A549 (cell line): ENCODE data around the gene RARG. TPM values are rescaled to one million over a fixed set of nuclear protein-coding genes. Genes with fewer than 3 reads are reported as not detected.

Experiments used
- ATAC-seq, 2 experiments: fragments of 200-7000 bp in 1 of 2; fragments of >200 bp in 1 of 2; cut with Nextera tagmentation in 1 of 2; cut with Tn5 transposase in 1 of 2; 3 replicates each; pipeline versions ENCODE4 v1.8.0 to v1.9.1; 2018 to 2020; ENCODE audit warnings: mild to moderate bottlenecking in 1 of 2, moderate library complexity in 1 of 2
- CTCF ChIA-PET: fragments of 300-600 bp; sonication (Branson Sonifier 250); formaldehyde crosslinking; extraction: SDS; loops from one replicate; lab custom pipeline; 2021; ENCODE audit warnings: antibody characterized with exemption, inconsistent platforms; lab: Yijun Ruan, JAX
- POLR2A ChIA-PET: fragments of 350-600 bp; formaldehyde crosslinking; extraction: SDS; loops from one replicate; lab custom pipeline; 2021; ENCODE audit warnings: antibody characterized with exemption, inconsistent platforms; lab: Yijun Ruan, JAX
- DNase-seq, 2 experiments: peaks; one replicate each; pipeline versions ENCODE4 v3.0.0 to v3.0.0-alpha.2; 2011 to 2016; ENCODE audit warnings: low read depth in 1 of 2, low spot score in 1 of 2
- FAIRE-seq: peaks from 2 replicates; lab custom pipeline; 2011; peaks lifted over from hg19 to GRCh38; lab: Jason Lieb, UNC
- H3K27ac ChIP-seq, 2 experiments: fragments of >200 bp; sonication (Bioruptor Twin); formaldehyde crosslinking; 3 replicates each; pipeline ENCODE4 v1.5.1; 2016 to 2017
- H3K4me1 ChIP-seq: fragments of >200 bp; sonication (Bioruptor Twin); formaldehyde crosslinking; 3 replicates; pipeline ENCODE4 v1.6.1; 2016
- H3K4me2 ChIP-seq: fragments of >200 bp; sonication (Bioruptor Twin); formaldehyde crosslinking; 3 replicates; pipeline ENCODE4 v1.6.1; 2016
- H3K4me3 ChIP-seq: fragments of >200 bp; sonication (Bioruptor Twin); formaldehyde crosslinking; 3 replicates; pipeline ENCODE4 v1.5.1; 2016
- H3K9me3 ChIP-seq: fragments of >200 bp; sonication (Bioruptor Twin); formaldehyde crosslinking; 3 replicates; pipeline ENCODE4 v1.6.1; 2016
- BHLHE40 ChIP-seq: IDR thresholded peaks from 2 replicates; pipeline ENCODE4 v1.6.1; 2012; ENCODE audit warnings: low read depth, low read length, inconsistent platforms
- CBX8 ChIP-seq: fragments of 200-600 bp; sonication (generic); IDR thresholded peaks from 2 replicates; pipeline ENCODE4 v1.6.1; 2016
- E2F6 ChIP-seq: IDR thresholded peaks from 2 replicates; pipeline ENCODE4 v1.6.1; 2012; ENCODE audit warnings: low read depth, borderline replicate concordance
- EHF ChIP-seq: fragments of 250-450 bp; sonication (Bioruptor Pico); IDR thresholded peaks from 2 replicates; pipeline ENCODE4 v1.5.0; 2020; ENCODE audit warnings: mild to moderate bottlenecking
- EHMT2 ChIP-seq: fragments of 200-600 bp; sonication (generic); IDR thresholded peaks from 2 replicates; pipeline ENCODE4 v1.6.1; 2016; ENCODE audit warnings: antibody characterized with exemption, low read depth, mild to moderate bottlenecking, moderate library complexity
- ELK1 ChIP-seq: fragments of 150-350 bp; IDR thresholded peaks from 2 replicates; pipeline ENCODE4 v1.6.1; 2014; ENCODE audit warnings: low read depth, mild to moderate bottlenecking, low read length
- ESRRA ChIP-seq: fragments of 150-350 bp; IDR thresholded peaks from 2 replicates; pipeline ENCODE4 v1.6.1; 2014; ENCODE audit warnings: mild to moderate bottlenecking, low read length, borderline replicate concordance
- FOSB ChIP-seq: fragments of 250-450 bp; sonication (Bioruptor Pico); IDR thresholded peaks from 2 replicates; pipeline ENCODE4 v1.5.0; 2020; ENCODE audit warnings: mild to moderate bottlenecking, moderate library complexity
- GATA3 ChIP-seq: IDR thresholded peaks from 2 replicates; pipeline ENCODE4 v1.6.1; 2012; ENCODE audit warnings: borderline replicate concordance
- HOXA7 ChIP-seq: fragments of 250-450 bp; sonication (Bioruptor Pico); IDR thresholded peaks from 2 replicates; pipeline ENCODE4 v1.5.0; 2020; ENCODE audit warnings: mild to moderate bottlenecking, moderate library complexity
- HOXB5 ChIP-seq: fragments of 250-450 bp; sonication (Bioruptor Pico); IDR thresholded peaks from 2 replicates; pipeline ENCODE4 v1.5.0; 2020; ENCODE audit warnings: mild to moderate bottlenecking, moderate library complexity
- JUN ChIP-seq, 2 experiments: fragments of >200 bp; sonication (Bioruptor Twin); formaldehyde crosslinking; IDR thresholded peaks; 2 replicates in 1 of 2; 3 replicates in 1 of 2; pipeline ENCODE4 v1.6.1; 2016 to 2017
- JUNB ChIP-seq: fragments of >200 bp; sonication (Bioruptor Twin); formaldehyde crosslinking; IDR thresholded peaks from 2 replicates; pipeline ENCODE4 v1.6.1; 2016
- KDM5A ChIP-seq: fragments of 200-600 bp; sonication (generic); IDR thresholded peaks from 2 replicates; pipeline ENCODE4 v1.6.1; 2016; ENCODE audit warnings: antibody characterized with exemption, mild to moderate bottlenecking
- MAFK ChIP-seq: fragments of 450-650 bp; IDR thresholded peaks from 2 replicates; pipeline ENCODE4 v1.6.1; 2014; ENCODE audit not compliant: partially characterized antibody
- MAX ChIP-seq: IDR thresholded peaks from 2 replicates; pipeline ENCODE4 v1.6.1; 2012
- MAZ ChIP-seq: fragments of 150-350 bp; IDR thresholded peaks from 2 replicates; pipeline ENCODE4 v1.6.1; 2014; ENCODE audit warnings: antibody characterized with exemption, low read depth, low read length, borderline replicate concordance
- MYC ChIP-seq: IDR thresholded peaks from 2 replicates; pipeline ENCODE4 v1.6.1; 2012; ENCODE audit warnings: mild to moderate bottlenecking, inconsistent platforms, low read length, improper control_type of control experiment, borderline replicate concordance
- PBX3 ChIP-seq: IDR thresholded peaks from 2 replicates; pipeline ENCODE4 v1.6.1; 2012
- POLR2A ChIP-seq: IDR thresholded peaks from 2 replicates; pipeline ENCODE4 v1.6.1; 2012; ENCODE audit warnings: mild to moderate bottlenecking, low read length
- RAD21 ChIP-seq, 2 experiments: fragments of >200 bp in 1 of 2; sonication (Bioruptor Twin) in 1 of 2; formaldehyde crosslinking in 1 of 2; IDR thresholded peaks in 1 of 2; conservative IDR thresholded peaks in 1 of 2; 2 replicates in 1 of 2; 3 replicates in 1 of 2; pipeline ENCODE4 v1.6.1; 2012 to 2018; ENCODE audit warnings: inconsistent platforms in 1 of 2
- RFX5 ChIP-seq: fragments of 450-650 bp; IDR thresholded peaks from 2 replicates; pipeline ENCODE4 v1.7.1; 2014; ENCODE audit warnings: antibody characterized with exemption, mild to moderate bottlenecking, moderate library complexity
- TFCP2L1 ChIP-seq: fragments of 250-450 bp; sonication (Bioruptor Pico); IDR thresholded peaks from 2 replicates; pipeline ENCODE4 v1.5.0; 2021; ENCODE audit warnings: mild to moderate bottlenecking
- TP53 ChIP-seq: fragments of 250-450 bp; sonication (Bioruptor Pico); IDR thresholded peaks from 2 replicates; pipeline ENCODE4 v1.5.0; 2021; ENCODE audit warnings: mild to moderate bottlenecking, moderate library complexity
- ZNF302 ChIP-seq: fragments of 250-450 bp; sonication (Bioruptor Pico); IDR thresholded peaks from 2 replicates; pipeline ENCODE4 v1.9.0; 2021; ENCODE audit warnings: inconsistent platforms, mild to moderate bottlenecking, moderate library complexity
- ZSCAN20 ChIP-seq: fragments of 250-450 bp; sonication (Bioruptor Pico); IDR thresholded peaks from 2 replicates; pipeline ENCODE4 v1.8.0; 2022; ENCODE audit warnings: mild to moderate bottlenecking, moderate library complexity
- WGBS: methylation state at CpG from one replicate; pipeline ENCODE4 v1.1.6; 2017; ENCODE audit errors: missing lambda C conversion rate; 5-methylcytosine and 5-hydroxymethylcytosine counted together
- polyA plus RNA-seq, 4 experiments: library from polyadenylated mRNA; depleted of rRNA in 3 of 4; stranded (reverse); fragments of >200 nt; fragmentation: RNase III in 1 of 4; extraction: RNeasy Plus Mini Kit Qiagen cat#74134 plus additional on column Dnase treatment in 1 of 4; gene quantifications; 2 replicates in 3 of 4; 3 replicates in 1 of 4; pipeline ENCODE4 v1.2.3, GENCODE V29; 2011 to 2017

RARG gene
- polyA plus RNA-seq, 2 of the 4 experiments (the other 2 are of a cell fraction) = 15.6 to 17.2 TPM

- ChIA-PET POLR2A (interaction anchor here (0.6 to 2.2 kb wide), 10 partner anchors 9 to 278 kb away, joined by 3 to 15 read pairs (median 4); partner anchors contain the start of genes AAAS, CSAD, ESPL1 and MYG1), CTCF (interaction anchor here (0.5 to 33.2 kb wide), 14 partner anchors 9 to 155 kb away, joined by 3 to 1046 read pairs (median 6); partner anchors contain the start of genes ESPL1, MYG1 and PFDN5)
- Histone ChIP-seq H3K4me2 (peak overlapping the region; percentile 97), H3K27ac (peak overlapping the region; percentile 98), H3K9me3 (no peaks in the 10 kb centered on the region), H3K4me3 (peak overlapping the region; percentile 61), H3K4me1 (peaks cover 63% of the 10 kb centered on the region)
- TF ChIP-seq ZNF302 (CRISPR knock-in tag) = no peak
- peak; percentile 50; the same call in 1 of the 2 replicates for TF ChIP-seq FOSB
- TF ChIP-seq GATA3 = no peak
- 0 out of 2 replicates have a peak, but pooled peaks have one; percentile 21 for TF ChIP-seq HOXA7 (CRISPR knock-in tag)
- TF ChIP-seq EHF (CRISPR knock-in tag) = no peak
- no peak for TF ChIP-seq ZSCAN20 (CRISPR knock-in tag)
- no peak for TF ChIP-seq TP53 (CRISPR knock-in tag)
- TF ChIP-seq TFCP2L1 = no peak
- no peak for TF ChIP-seq CBX8
- TF ChIP-seq MAX = peak; percentile 38
- no peak for TF ChIP-seq ELK1
- TF ChIP-seq HOXB5 = no peak
- TF ChIP-seq RAD21 (conservative IDR thresholded peaks at IDR 0.05 in 1 of 2, IDR thresholded peaks at IDR 0.05 in 1 of 2) = peak in 1 of 2 experiments; percentile 14; a peak in 1 of 5 replicates
- no peak for TF ChIP-seq KDM5A
- TF ChIP-seq JUN (IDR thresholded peaks at IDR 0.05) = no peak
- TF ChIP-seq ESRRA = no peak
- no peak for TF ChIP-seq JUNB
- no peak for TF ChIP-seq BHLHE40
- no peak for TF ChIP-seq RFX5
- no peak for TF ChIP-seq MAZ
- no peak for TF ChIP-seq EHMT2
- 0 out of 2 replicates have a peak, but pooled peaks have one; percentile 58 for TF ChIP-seq MYC
- no peak for TF ChIP-seq MAFK
- TF ChIP-seq E2F6 = no peak
- no peak for TF ChIP-seq PBX3
- TF ChIP-seq POLR2A = peak; percentile 42
- DNase-seq = peak; percentile 97 to 98
- FAIRE-seq = no peak
- ATAC-seq = peak; percentile 74 to 86
- under 1% methylated on average over 22 of the region's 42 CpGs for WGBS
Measured at GRCh38 chr12:53220694-53221202, 11.3 kb downstream of the RARG start.
